K562 (cell line): ENCODE data around the gene S100A10. TPM values are rescaled to one million over a fixed set of nuclear protein-coding genes. Genes with fewer than 3 reads are reported as not detected.

ENCODE experiments used
- ADNP ChIP-seq: fragments of 200-800 bp; sonication (Bioruptor generic); IDR thresholded peaks from 2 replicates; pipeline ENCODE4 v1.6.1; 2016; ENCODE audit warnings: missing genetic modification characterization, missing compliant biosample characterization
- BHLHE40 ChIP-seq: IDR thresholded peaks from 2 replicates; pipeline ENCODE4 v1.6.1; 2011; ENCODE audit warnings: low read length, improper control_type of control experiment
- CEBPB ChIP-seq: fragments of 450-650 bp; IDR thresholded peaks from 2 replicates; pipeline ENCODE4 v1.6.1; 2016; ENCODE audit warnings: missing genetic modification characterization, missing compliant biosample characterization
- CEBPG ChIP-seq, 3 experiments: fragments of 200-800 bp in 1 of 3; sonication (Bioruptor generic) in 1 of 3; sonication (generic) in 1 of 3; formaldehyde crosslinking in 1 of 3; IDR thresholded peaks in 2 of 3; conservative IDR thresholded peaks in 1 of 3; 2 replicates each; pipeline versions ENCODE4 v1.6.1 to v1.8.0; 2016 to 2022; ENCODE audit warnings: missing compliant biosample characterization in 2 of 3, missing genetic modification characterization in 2 of 3, mild to moderate bottlenecking in 1 of 3, missing genetic modification reagents in 1 of 3
- DACH1 ChIP-seq: fragments of 450-650 bp; IDR thresholded peaks from 2 replicates; pipeline ENCODE4 v1.6.1; 2018; ENCODE audit not compliant: partially characterized antibody
- DDX20 ChIP-seq: fragments of 450-650 bp; IDR thresholded peaks from 2 replicates; pipeline ENCODE4 v1.6.1; 2016; ENCODE audit warnings: missing genetic modification characterization, low read depth, mild to moderate bottlenecking, missing compliant biosample characterization, moderate library complexity
- ETV6 ChIP-seq, 3 experiments: fragments of 150-350 bp in 1 of 3; sonication (generic) in 1 of 3; formaldehyde crosslinking in 1 of 3; IDR thresholded peaks; 2 replicates each; pipeline versions ENCODE4 v1.6.1 to v1.8.0; 2014 to 2022; ENCODE audit warnings: borderline replicate concordance in 2 of 3, low read depth in 2 of 3, antibody characterized with exemption in 1 of 3, low read length in 1 of 3, mild to moderate bottlenecking in 1 of 3, missing genetic modification reagents in 1 of 3
- FOXK2 ChIP-seq, 2 experiments: fragments of 450-650 bp; IDR thresholded peaks in 1 of 2; conservative IDR thresholded peaks in 1 of 2; 2 replicates each; pipeline ENCODE4 v1.6.1; 2016; ENCODE audit warnings: low read depth in 2 of 2, mild to moderate bottlenecking in 1 of 2
- GATA2 ChIP-seq: sonication (generic); formaldehyde crosslinking; IDR thresholded peaks from 2 replicates; pipeline ENCODE4 v1.4.0; 2020; ENCODE audit warnings: mild to moderate bottlenecking, missing genetic modification reagents
- HDAC2 ChIP-seq: fragments of 450-650 bp; IDR thresholded peaks from 2 replicates; pipeline ENCODE4 v1.6.1; 2016; ENCODE audit warnings: mild to moderate bottlenecking
- HSF4 ChIP-seq: fragments of 250-450 bp; sonication (Bioruptor Pico); IDR thresholded peaks from 2 replicates; pipeline ENCODE4 v2.1.2; 2022; ENCODE audit warnings: mild to moderate bottlenecking, moderate library complexity, borderline replicate concordance
- MXI1 ChIP-seq: IDR thresholded peaks from 2 replicates; pipeline ENCODE4 v1.6.1; 2011; ENCODE audit warnings: low read depth, mild to moderate bottlenecking, improper control_type of control experiment, low read length
- NR4A1 ChIP-seq, 2 experiments: fragments of 250-450 bp in 1 of 2; fragments of 450-650 bp in 1 of 2; sonication (Bioruptor Pico) in 1 of 2; IDR thresholded peaks; 2 replicates each; pipeline versions ENCODE4 v1.4.0 to v1.6.1; 2016 to 2020; ENCODE audit warnings: mild to moderate bottlenecking in 2 of 2, missing compliant biosample characterization in 1 of 2, missing genetic modification characterization in 1 of 2, moderate library complexity in 1 of 2
- PML ChIP-seq: IDR thresholded peaks from 2 replicates; pipeline ENCODE4 v1.6.1; 2012; ENCODE audit warnings: low read length, inconsistent platforms
- RAD51 ChIP-seq: fragments of 450-650 bp; IDR thresholded peaks from 2 replicates; pipeline ENCODE4 v1.7.1; 2016; ENCODE audit warnings: low read depth, mild to moderate bottlenecking, borderline replicate concordance
- SMARCE1 ChIP-seq: fragments of 450-650 bp; IDR thresholded peaks from 2 replicates; pipeline ENCODE4 v1.7.1; 2016; ENCODE audit warnings: mild to moderate bottlenecking
- TAF9B ChIP-seq: fragments of 450-650 bp; IDR thresholded peaks from 2 replicates; pipeline ENCODE4 v1.6.1; 2018; ENCODE audit warnings: mild to moderate bottlenecking; ENCODE audit not compliant: partially characterized antibody
- TAL1 ChIP-seq: fragments of 450-650 bp; IDR thresholded peaks from 2 replicates; pipeline ENCODE4 v1.6.1; 2016; ENCODE audit warnings: mild to moderate bottlenecking
- THRA ChIP-seq: fragments of 450-650 bp; IDR thresholded peaks from 2 replicates; pipeline ENCODE4 v1.6.1; 2017; ENCODE audit warnings: mild to moderate bottlenecking, moderate library complexity
- TRIM24 ChIP-seq, 2 experiments: fragments of 450-650 bp; IDR thresholded peaks; 2 replicates each; pipeline ENCODE4 v1.6.1; 2016
- ZBTB17 ChIP-seq: fragments of 450-650 bp; formaldehyde crosslinking; IDR thresholded peaks from 2 replicates; pipeline ENCODE4 v1.4.0; 2020; ENCODE audit warnings: mild to moderate bottlenecking
- ZNF175 ChIP-seq: fragments of 200-800 bp; sonication (Bioruptor generic); IDR thresholded peaks from 2 replicates; pipeline ENCODE4 v1.6.1; 2016; ENCODE audit warnings: low read depth, mild to moderate bottlenecking, missing genetic modification characterization, missing compliant biosample characterization
- ZNF408 ChIP-seq: fragments of 250-450 bp; sonication (Bioruptor Pico); IDR thresholded peaks from 2 replicates; pipeline ENCODE4 v1.4.0; 2020; ENCODE audit warnings: low read depth, mild to moderate bottlenecking, moderate library complexity
- ZNF584 ChIP-seq: fragments of 200-800 bp; sonication (Bioruptor generic); IDR thresholded peaks from 2 replicates; pipeline ENCODE4 v1.6.1; 2016; ENCODE audit warnings: low read depth, mild to moderate bottlenecking, missing genetic modification characterization, missing compliant biosample characterization
- ZNF644 ChIP-seq: fragments of 200-800 bp; sonication (Bioruptor generic); IDR thresholded peaks from 2 replicates; pipeline ENCODE4 v1.6.1; 2016; ENCODE audit warnings: low read depth, missing genetic modification characterization, missing compliant biosample characterization
- ZNF77 ChIP-seq: fragments of 250-450 bp; sonication (Bioruptor Pico); IDR thresholded peaks from 2 replicates; pipeline ENCODE4 v1.5.0; 2020
- polyA plus RNA-seq, 8 experiments: library from polyadenylated mRNA; depleted of rRNA in 4 of 8; stranded (reverse) in 5 of 8; unstranded in 3 of 8; fragments of >200 nt; fragmentation: Nextera tagmentation in 2 of 8; fragmentation: Illumina TruSeq in 1 of 8; extraction: Ambion mirVana in 2 of 8; extraction: Trizol in 1 of 8; gene quantifications; 2 replicates each; pipeline versions ENCODE4 v1.2.1 to v1.2.3, GENCODE V29; 2011 to 2014; ENCODE audit warnings: inconsistent platforms in 1 of 8, missing spikeins in 1 of 8
- total RNA-seq, 7 experiments: library from RNA; depleted of rRNA in 6 of 7; stranded (reverse); fragments of >200 nt in 6 of 7; fragmentation: Illumina TruSeq in 2 of 7; extraction: Trizol in 2 of 7; gene quantifications; 2 replicates each; pipeline versions ENCODE4 v1.2.1 to v1.2.3, GENCODE V29; 2011 to 2021; ENCODE audit warnings: low replicate concordance in 1 of 7
- TF ChIP-seq, protein P1 (sequence below): fragments of 250-450 bp; sonication (Bioruptor Pico); IDR thresholded peaks from 2 replicates; pipeline ENCODE4 v1.4.0; 2020; ENCODE audit warnings: mild to moderate bottlenecking

The S100A10 gene
- total and polyA plus RNA-seq, 9 of the 15 experiments (the other 6 are each of a cell fraction or from before 2014, with no cell fraction given): 0.32 to 1.6 (median 0.50) TPM; not detected in 3

DNA sequence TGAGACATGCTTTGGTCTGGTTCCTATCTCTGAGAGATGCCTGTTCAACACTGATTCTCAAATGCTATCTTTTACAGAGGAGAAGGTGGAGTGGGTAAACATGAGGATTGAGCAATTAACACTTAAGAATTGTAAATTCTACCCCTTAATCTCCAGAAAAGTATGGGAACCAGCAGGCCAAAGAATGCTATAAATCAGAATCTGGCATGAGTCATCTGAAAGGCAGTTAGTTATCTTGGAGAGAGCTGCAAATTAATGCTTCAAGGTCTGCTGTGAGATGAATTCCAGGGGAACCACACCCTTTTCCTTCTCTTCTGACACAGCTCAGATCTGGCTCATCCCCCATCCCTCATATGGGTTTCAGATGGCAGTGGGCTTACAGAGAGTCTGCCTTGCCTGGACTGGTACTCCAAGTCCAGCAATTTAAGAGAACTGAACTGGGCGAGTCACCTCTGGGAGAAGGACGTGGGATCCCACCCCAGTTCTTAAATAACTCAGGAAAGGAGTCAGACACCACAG lies 5.2 kb downstream of the S100A10 start (continued):
- no peak for TF ChIP-seq THRA
- peak; percentile 89 for TF ChIP-seq PML
- no peak for TF ChIP-seq NR4A1 (CRISPR knock-in tag; IDR thresholded peaks at IDR 0.05)
- peak; percentile 74; the same call in 1 of the 2 replicates for TF ChIP-seq NR4A1 (tag; IDR thresholded peaks at IDR 0.05)
- TF ChIP-seq ETV6 (IDR thresholded peaks at IDR 0.05; ENCODE audit: borderline replicate concordance in 1 of 2, low read depth in 2 of 2, low read length in 1 of 2): no peak
- TF ChIP-seq ETV6 (CRISPR knock-in tag; IDR thresholded peaks at IDR 0.05; ENCODE audit: borderline replicate concordance): no peak
- TF ChIP-seq ZNF644 (tag): 0 out of 2 replicates have a peak, but pooled peaks have one; percentile 31
- TF ChIP-seq RAD51: no peak
- TF ChIP-seq DDX20 (tag): 0 out of 2 replicates have a peak, but pooled peaks have one; percentile 72
- peak; percentile 92 for TF ChIP-seq CEBPB (tag)
- TF ChIP-seq CEBPG (CRISPR knock-in tag; IDR thresholded peaks at IDR 0.05): peak; percentile 67
- TF ChIP-seq CEBPG (tag; conservative IDR thresholded peaks at IDR 0.05 in 1 of 2, IDR thresholded peaks at IDR 0.05 in 1 of 2): peak; percentile 37 to 88; a peak in 2 of 4 replicates
- peak; percentile 94 for TF ChIP-seq SMARCE1
- no peak for TF ChIP-seq ZBTB17 (CRISPR knock-in tag)
- peak in 1 of 2 experiments; percentile 65; a peak in 2 of 4 replicates for TF ChIP-seq TRIM24 (IDR thresholded peaks at IDR 0.05)
- TF ChIP-seq HSF4 (CRISPR knock-in tag): no peak
- peak in 1 of 2 experiments; percentile 24; a peak in 1 of 4 replicates for TF ChIP-seq FOXK2 (conservative IDR thresholded peaks at IDR 0.05 in 1 of 2, IDR thresholded peaks at IDR 0.05 in 1 of 2; ENCODE audit: low read depth in 2 of 2)
- TF ChIP-seq MXI1: no peak
- TF ChIP-seq ZNF408 (CRISPR knock-in tag): no peak
- 0 out of 2 replicates have a peak, but pooled peaks have one; percentile 42 for TF ChIP-seq ZNF584
- peak; percentile 67 for TF ChIP-seq GATA2
- TF ChIP-seq TAL1: peak; percentile 86
- TF ChIP-seq ZNF77: no peak
- TF ChIP-seq DACH1: peak; percentile 61
- TF ChIP-seq, protein P1, sequence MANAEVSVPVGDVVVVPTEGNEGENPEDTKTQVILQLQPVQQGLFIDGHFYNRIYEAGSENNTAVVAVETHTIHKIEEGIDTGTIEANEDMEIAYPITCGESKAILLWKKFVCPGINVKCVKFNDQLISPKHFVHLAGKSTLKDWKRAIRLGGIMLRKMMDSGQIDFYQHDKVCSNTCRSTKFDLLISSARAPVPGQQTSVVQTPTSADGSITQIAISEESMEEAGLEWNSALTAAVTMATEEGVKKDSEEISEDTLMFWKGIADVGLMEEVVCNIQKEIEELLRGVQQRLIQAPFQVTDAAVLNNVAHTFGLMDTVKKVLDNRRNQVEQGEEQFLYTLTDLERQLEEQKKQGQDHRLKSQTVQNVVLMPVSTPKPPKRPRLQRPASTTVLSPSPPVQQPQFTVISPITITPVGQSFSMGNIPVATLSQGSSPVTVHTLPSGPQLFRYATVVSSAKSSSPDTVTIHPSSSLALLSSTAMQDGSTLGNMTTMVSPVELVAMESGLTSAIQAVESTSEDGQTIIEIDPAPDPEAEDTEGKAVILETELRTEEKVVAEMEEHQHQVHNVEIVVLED (CRISPR knock-in tag): no peak
- TF ChIP-seq ZNF175 (CRISPR knock-in tag): no peak
- TF ChIP-seq HDAC2: peak; percentile 100
- TF ChIP-seq ADNP (tag): no peak
- peak; percentile 63 for TF ChIP-seq TAF9B
- peak; percentile 31; the same call in 1 of the 2 replicates for TF ChIP-seq BHLHE40
